ENCODE data around the gene RNPS1.
"Not testable (repeated sequence)": the region's sequence is repeated elsewhere in the genome, so short reads cannot be mapped to it uniquely, and the experiment has no call there.

RNPS1 gene

DNA sequence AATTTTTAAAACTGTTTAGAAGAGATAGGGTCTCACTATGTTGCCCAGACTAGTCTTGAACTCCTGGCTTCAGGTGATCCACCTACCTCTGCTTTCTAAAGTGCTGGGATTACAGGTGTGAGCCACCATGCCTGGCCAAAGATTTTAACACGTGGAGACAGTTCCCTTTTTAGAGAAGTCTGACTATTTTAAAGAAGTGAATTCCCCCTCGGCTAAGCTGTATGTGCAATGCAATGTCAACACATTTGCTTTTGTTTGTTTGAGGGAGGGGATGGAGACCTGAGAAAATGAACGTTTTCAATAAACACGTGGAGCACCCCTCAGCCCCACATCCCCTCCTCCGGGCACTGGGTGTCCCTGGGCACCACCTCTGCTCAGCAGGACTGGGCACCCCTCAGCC lies 14.3 kb upstream of the RNPS1 start:
- DNase-seq: no peak

DNA sequence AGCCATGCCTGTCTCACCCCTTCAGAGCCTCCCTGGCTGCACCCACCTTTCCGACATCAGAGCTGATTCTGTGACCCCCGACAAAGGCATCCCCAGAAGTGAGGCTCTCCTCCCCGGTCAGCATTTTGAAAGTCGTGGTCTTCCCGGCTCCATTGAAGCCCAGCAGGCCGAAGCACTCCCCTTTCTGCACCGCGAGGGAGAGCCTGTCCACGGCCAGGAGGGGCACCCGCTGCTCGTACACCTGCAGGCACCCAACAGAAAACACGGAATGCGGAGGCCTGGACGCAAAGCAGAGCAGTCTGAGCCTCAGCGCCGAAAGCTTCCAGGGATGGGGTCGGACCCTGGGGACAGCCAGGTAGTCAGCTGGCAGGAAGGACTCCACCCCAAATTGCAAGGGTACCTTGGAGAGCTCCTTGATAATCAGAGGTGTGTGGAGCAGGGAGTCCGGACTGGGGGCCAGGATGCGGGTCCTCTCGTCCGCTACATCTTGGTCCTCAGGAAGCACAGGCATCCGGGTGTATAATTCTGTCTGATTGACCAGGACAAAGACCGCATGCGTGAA lies 13.1 kb upstream of the RNPS1 start:
- no peak for DNase-seq

DNA sequence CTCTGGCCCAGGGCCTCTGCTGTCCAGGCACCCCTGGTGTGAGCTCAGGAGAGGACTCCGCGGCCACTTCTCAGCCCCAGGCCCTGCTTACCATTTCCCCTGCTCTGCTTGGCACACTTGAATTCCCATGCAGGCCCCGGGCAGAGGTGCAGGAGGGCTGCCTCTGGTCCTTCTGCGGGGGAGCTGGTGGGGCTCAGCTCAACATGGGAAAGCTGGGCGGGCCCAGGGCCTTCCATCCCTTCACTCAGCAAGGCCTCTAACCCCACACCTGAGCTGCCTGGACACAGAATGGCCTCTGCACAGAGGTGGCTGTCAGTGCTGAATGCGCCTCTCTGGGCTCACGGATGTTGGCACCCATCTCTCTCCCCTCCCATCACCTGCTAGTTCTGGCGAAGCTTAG lies 12.5 kb upstream of the RNPS1 start:
- no peak for DNase-seq

GRCh38 chr16:2278956-2279800 lies 11.3 kb upstream of the RNPS1 start:
- no peak for DNase-seq

GRCh38 chr16:2278272-2278608 lies 10.3 kb upstream of the RNPS1 start:
- no peak for DNase-seq

DNA sequence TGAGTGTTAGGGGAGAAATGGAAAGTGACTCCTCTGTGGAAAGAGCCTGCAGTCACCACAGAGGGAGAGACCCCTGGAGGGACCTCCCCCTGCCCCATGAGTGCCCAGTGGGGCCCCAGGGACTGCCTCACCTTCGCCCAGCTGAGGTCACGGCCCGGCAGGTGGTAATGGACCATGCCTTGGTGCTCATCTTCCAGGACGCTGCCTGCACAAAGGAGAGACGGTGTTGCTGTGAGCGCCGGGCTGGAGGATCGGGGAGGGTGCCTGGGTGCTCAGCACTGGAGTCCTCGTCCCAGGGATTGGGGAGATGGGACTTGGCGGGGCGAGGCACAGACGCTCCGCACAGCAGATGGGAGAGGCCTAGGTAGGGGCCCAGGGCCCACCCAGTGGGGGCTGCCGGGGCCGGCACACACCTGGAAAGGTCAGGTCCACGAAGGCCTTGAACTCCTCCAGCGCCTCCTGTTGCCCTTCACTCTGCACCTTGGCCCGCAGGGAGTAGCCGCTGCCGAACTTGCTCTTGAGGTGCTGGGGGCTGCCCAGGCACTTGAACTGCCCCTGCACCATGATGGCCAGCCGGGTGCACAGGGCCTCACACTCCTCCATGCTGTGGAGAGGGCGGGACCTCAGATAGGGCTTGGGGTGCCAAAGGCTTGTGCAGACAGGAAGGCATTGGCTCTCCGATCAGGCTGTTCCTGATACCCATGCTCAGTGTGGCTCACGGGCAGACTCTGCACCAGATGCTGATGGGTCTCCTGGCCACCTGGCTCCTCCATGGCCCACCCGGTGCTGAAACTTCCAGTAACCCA lies 9.7 kb upstream of the RNPS1 start:
- no peak for DNase-seq

- no peak for DNase-seq
Observed at GRCh38 chr16:2276368-2277195, 8.7 kb upstream of the RNPS1 start.

GRCh38 chr16:2275476-2276367 lies 7.8 kb upstream of the RNPS1 start:
- no peak for DNase-seq

DNA sequence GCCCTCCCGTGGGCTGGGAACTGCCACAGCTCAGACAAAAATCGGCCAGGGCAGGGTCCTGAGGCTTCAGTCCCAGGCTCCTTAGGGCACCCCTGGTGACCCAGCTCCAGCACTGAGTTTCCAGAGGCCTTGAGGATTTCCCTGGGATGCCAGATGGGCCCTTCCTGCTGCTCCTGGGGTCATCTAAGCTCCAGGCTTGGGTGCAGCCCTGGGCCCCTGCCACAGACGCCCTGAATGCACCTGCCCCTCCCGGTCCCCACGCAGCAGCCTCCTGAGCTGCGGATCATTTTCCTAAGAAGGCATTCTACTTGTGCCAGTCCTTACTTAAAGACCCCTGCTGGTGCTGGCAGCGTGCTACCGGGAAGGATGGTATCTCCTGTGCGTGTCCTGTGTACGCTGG lies 6.0 kb upstream of the RNPS1 start:
- DNase-seq: no peak

- no peak for DNase-seq
Observed at GRCh38 chr16:2273484-2273883, 5.6 kb upstream of the RNPS1 start.

- DNase-seq: no peak
Observed at GRCh38 chr16:2271848-2272461, 4.0 kb upstream of the RNPS1 start.

DNA sequence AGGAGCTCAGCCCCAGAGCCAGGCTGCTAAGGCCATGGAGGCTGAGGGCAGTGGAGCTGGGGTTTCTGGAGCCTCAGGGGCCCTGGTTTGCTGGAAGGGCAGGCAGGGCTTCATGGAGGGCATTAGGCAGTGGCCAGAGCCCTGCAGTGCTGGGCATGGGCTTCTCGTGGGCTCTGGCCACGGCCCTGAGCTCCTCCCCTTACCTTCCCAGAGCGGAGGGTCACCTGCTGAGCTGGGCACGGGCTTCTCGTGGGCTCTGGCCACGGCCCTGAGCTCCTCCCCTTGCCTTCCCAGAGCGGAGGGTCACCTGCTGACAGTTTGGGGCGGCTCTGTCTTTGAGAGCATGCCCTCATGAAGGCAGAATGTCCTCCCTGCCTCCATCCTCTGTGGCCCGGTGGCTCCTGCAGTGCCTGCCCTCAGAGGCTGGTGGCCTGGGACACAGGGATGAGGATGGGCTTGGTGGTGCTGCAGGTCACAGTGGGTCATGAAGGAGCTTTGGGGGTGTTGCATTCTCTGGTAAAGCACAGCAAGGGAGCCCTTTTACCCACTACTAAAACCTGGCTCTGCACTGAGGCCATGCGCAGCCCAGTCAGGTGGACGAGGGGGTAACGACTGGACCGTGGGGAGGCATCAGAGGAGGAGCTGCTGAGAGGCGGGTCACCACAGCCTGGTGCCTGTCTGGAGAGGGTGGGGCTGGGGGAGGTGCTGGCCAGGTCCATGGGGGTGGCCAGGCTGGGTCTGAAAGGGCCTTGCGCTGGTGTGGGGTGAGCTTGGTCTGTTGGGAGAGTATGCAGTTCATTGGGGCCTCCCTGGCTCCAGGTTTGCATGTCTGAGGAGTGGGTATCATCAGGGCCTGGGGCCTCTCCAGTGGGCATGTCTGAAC lies 2.9 kb upstream of the RNPS1 start:
- no peak for DNase-seq

DNA sequence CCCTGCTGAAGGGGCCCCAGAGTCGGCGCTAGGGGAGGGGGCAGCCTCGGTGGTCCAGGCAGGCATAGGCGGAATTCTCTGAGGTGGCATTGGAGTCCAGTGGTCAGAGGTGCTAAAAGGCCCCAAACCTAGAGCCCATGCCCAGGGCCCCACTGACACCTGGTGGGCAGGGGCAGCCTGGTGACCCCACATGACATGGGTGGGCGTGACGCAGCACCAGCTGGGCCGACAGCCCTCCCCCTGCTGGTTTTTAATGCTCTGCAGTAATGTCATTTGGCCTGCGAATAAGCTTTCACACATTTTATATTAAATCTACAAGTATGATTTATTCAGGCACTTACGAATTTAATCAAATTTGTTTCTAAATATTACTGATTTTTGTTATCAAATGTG lies 2.1 kb upstream of the RNPS1 start:
- no peak for DNase-seq

GRCh38 chr16:2267505-2267912 lies 417 bp downstream of the RNPS1 start:
- not testable (repeated sequence) for DNase-seq

DNA sequence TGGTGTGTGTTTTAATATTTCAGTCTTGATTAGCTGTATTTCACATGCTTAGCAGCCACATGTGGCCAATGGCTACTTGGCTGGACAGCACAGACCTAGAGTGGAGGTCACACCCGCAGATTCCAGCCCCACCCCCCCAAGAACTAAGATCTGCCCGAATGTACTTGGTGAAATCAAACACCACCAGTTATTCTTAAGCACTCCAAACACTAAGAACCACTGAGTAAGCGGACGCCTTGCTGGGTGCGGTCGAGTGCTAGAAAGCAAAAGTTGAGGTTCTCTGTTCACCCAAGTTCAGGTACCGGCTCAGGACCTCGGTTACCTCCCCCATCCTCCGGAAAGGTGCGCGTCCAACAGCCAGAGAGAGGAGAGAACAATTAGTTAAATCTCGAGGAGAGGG lies 1.0 kb downstream of the RNPS1 start:
- not testable (repeated sequence) for DNase-seq

GRCh38 chr16:2263026-2263425 lies 4.9 kb downstream of the RNPS1 start:
- DNase-seq: not testable (repeated sequence)

- no peak for DNase-seq
Observed at GRCh38 chr16:2260250-2260649, 7.7 kb downstream of the RNPS1 start.

- DNase-seq: not testable (repeated sequence)
Observed at GRCh38 chr16:2258530-2258929, 9.4 kb downstream of the RNPS1 start.

DNA sequence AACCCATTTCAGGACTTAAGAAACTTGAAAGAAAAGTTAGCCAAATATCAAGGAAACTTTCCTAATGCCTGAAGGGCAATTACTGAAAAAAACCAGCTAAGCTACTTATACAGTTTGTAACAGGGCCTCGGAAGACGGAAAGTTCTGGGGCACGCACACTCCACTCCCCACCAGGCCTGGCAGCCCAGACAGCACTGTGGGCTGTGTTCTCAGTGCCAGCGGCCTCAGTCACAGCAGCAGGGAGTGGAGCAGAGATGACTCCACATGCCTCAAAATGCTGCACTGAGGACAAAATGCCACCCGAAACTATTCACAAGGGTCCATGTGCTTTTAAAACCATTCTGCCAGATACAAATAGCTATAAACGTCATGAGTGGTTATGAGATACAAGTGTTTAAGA lies 10.2 kb downstream of the RNPS1 start:
- no peak for DNase-seq

DNA sequence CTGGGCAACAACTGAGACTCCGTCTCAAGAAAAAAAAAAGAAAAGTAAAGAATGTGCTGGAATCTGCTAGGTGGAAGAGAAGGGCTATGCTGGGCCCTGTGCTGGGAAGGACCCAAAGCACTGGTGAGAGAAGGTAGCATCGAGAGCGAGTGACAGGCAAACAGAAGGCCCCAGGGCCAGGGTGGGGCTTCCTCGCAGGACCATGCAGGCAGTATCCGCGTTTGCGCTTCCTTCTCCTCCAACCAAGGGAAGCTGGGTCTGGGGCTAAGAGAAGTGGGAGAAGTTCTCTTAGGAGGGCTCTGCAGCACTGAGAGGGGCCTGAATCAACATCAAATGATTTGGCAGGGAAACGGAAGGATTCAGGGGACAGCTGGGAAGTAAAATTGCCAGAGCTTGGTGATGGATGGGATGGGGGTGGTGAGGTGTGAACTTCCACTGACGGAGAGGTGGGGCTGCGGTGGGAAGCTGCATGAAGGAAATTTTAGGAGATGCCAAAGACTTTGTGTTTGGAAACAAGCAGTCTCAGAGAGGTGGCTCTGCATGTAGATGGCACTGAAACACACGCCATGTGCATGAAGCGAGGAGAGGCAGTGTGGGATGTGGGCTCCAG lies 11.3 kb downstream of the RNPS1 start:
- DNase-seq: no peak
